HCT116 (cell line): Measurements from ENCODE around the gene TRPM5. TPM values are rescaled to one million over a fixed set of nuclear protein-coding genes. Genes with fewer than 3 reads are reported as not detected.

Source experiments
- ATAC-seq: fragments of 200-7000 bp; cut with Tn5 transposase; 2 replicates; pipeline ENCODE4 v1.9.1; 2020; ENCODE audit warnings: mild to moderate bottlenecking, moderate library complexity
- BruUV-seq: library from RNA; stranded (reverse); fragments of 400-500 nt; replicated peaks from 2 replicates; lab custom pipeline; 2021; lab: Mats Ljungman, UMichigan
- CTCF ChIA-PET: fragments of 300-600 bp; sonication (Branson Sonifier 250); formaldehyde crosslinking; loops from one replicate; lab custom pipeline; 2021; ENCODE audit warnings: antibody characterized with exemption; lab: Charles Lee
- POLR2A ChIA-PET: fragments of 300-600, 350-600 bp; sonication (Branson Sonifier 250); formaldehyde crosslinking; loops from one replicate; lab custom pipeline; 2021; ENCODE audit warnings: antibody characterized with exemption; lab: Charles Lee
- RAD21 ChIA-PET, 2 experiments: fragments of 300-600 bp; sonication (Branson Sonifier 250); formaldehyde crosslinking; loops; one replicate each; lab custom pipeline; 2023; ENCODE audit warnings: low total read pairs in 2 of 2; ENCODE audit not compliant: uncharacterized antibody in 2 of 2, unreplicated experiment in 2 of 2, low non-redundant PET in 1 of 2; lab: Charles Lee
- DNase-seq: peaks from one replicate; pipeline ENCODE4 v3.0.0-alpha.2; 2010; ENCODE audit warnings: low read depth, low spot score
- H2AFZ ChIP-seq: fragments of 200-600 bp; shearing (Covaris generic), sonication (generic); 2 replicates; pipeline ENCODE4 v1.6.1; 2017; ENCODE audit warnings: low read depth, mixed run types, mixed read lengths, antibody characterized with exemption, low read length; ENCODE audit not compliant: poor library complexity, severe bottlenecking
- H3K27ac ChIP-seq: 2 replicates; pipeline ENCODE4 v1.5.1; 2012; ENCODE audit warnings: low read depth, low read length
- H3K27me3 ChIP-seq: fragments of 200-600 bp; sonication (generic); 2 replicates; pipeline ENCODE4 v1.6.1; 2016; ENCODE audit warnings: mixed run types, low read length, mixed read lengths; ENCODE audit not compliant: insufficient read depth
- H3K36me3 ChIP-seq, 2 experiments: fragments of 200-500 bp in 1 of 2; fragments of 200-600 bp in 1 of 2; sonication (Bioruptor generic) in 1 of 2; sonication (generic) in 1 of 2; 2 replicates each; pipeline versions ENCODE4 v1.5.1 to v1.6.1; 2014 to 2016; ENCODE audit warnings: low read length in 2 of 2, inconsistent platforms in 1 of 2, mixed read lengths in 1 of 2, mixed run types in 1 of 2; ENCODE audit not compliant: insufficient read depth in 2 of 2, control insufficient read depth in 1 of 2
- H3K4me1 ChIP-seq, 2 experiments: fragments of 200-600 bp in 1 of 2; sonication (generic) in 1 of 2; 2 replicates each; pipeline versions ENCODE4 v1.5.1 to v1.6.1; 2012 to 2017; ENCODE audit warnings: low read length in 2 of 2, inconsistent platforms in 1 of 2, mild to moderate bottlenecking in 1 of 2, mixed read lengths in 1 of 2, mixed run types in 1 of 2, moderate library complexity in 1 of 2; ENCODE audit not compliant: insufficient read depth in 2 of 2, control insufficient read depth in 1 of 2
- H3K4me2 ChIP-seq: fragments of 200-600 bp; sonication (generic); 2 replicates; pipeline ENCODE4 v1.6.1; 2017; ENCODE audit warnings: mixed run types, low read length, mixed read lengths
- H3K4me3 ChIP-seq, 2 experiments: fragments of 200-600 bp in 1 of 2; sonication (generic) in 1 of 2; replicated peaks in 1 of 2; 2 replicates each; pipeline ENCODE4 v1.5.1; 2011 to 2016; ENCODE audit warnings: low read length in 2 of 2, control low read depth in 1 of 2, low read depth in 1 of 2, mild to moderate bottlenecking in 1 of 2, mixed read lengths in 1 of 2, mixed run types in 1 of 2
- H3K79me2 ChIP-seq: fragments of 200-600 bp; sonication (generic); 2 replicates; pipeline ENCODE4 v1.6.1; 2017; ENCODE audit warnings: mild to moderate bottlenecking, mixed run types, low read length, moderate library complexity, mixed read lengths; ENCODE audit not compliant: insufficient read depth
- H3K9ac ChIP-seq: fragments of 200-600 bp; sonication (generic); 2 replicates; pipeline ENCODE4 v1.6.1; 2016; ENCODE audit warnings: low read length, mixed read lengths
- H3K9me2 ChIP-seq: fragments of 200-600 bp; sonication (generic), shearing (Covaris generic); 2 replicates; pipeline ENCODE4 v1.6.1; 2017; ENCODE audit warnings: mixed run types, mild to moderate bottlenecking, moderate library complexity; ENCODE audit not compliant: insufficient read depth
- H3K9me3 ChIP-seq, 2 experiments: fragments of 200-500 bp in 1 of 2; fragments of 200-600 bp in 1 of 2; sonication (Bioruptor generic) in 1 of 2; sonication (generic) in 1 of 2; 2 replicates each; pipeline ENCODE4 v1.6.1; 2014 to 2017; ENCODE audit warnings: low read length in 2 of 2, mixed read lengths in 2 of 2, inconsistent platforms in 1 of 2, low read depth in 1 of 2, mild to moderate bottlenecking in 1 of 2, mixed run types in 1 of 2, moderate library complexity in 1 of 2; ENCODE audit not compliant: control insufficient read depth in 1 of 2, insufficient read depth in 1 of 2
- H4K20me1 ChIP-seq: fragments of 200-600 bp; sonication (generic), shearing (Covaris generic); 2 replicates; pipeline ENCODE4 v1.6.1; 2017; ENCODE audit warnings: mixed run types, mild to moderate bottlenecking, moderate library complexity; ENCODE audit not compliant: insufficient read depth
- CBX3 ChIP-seq: IDR thresholded peaks from 2 replicates; pipeline ENCODE4 v1.6.1; 2012; ENCODE audit warnings: low read depth
- CEBPB ChIP-seq: IDR thresholded peaks from 2 replicates; pipeline ENCODE4 v1.6.1; 2012; ENCODE audit warnings: low read depth
- CTCF ChIP-seq, 3 experiments: fragments of 200-600 bp in 1 of 3; sonication (generic) in 1 of 3; IDR thresholded peaks in 2 of 3; conservative IDR thresholded peaks in 1 of 3; 2 replicates each; pipeline ENCODE4 v1.5.1; 2012 to 2017; ENCODE audit warnings: low read depth in 2 of 3, low read length in 2 of 3, antibody characterized with exemption in 1 of 3, borderline replicate concordance in 1 of 3, control low read depth in 1 of 3, mild to moderate bottlenecking in 1 of 3, mixed read lengths in 1 of 3, mixed run types in 1 of 3, moderate library complexity in 1 of 3; ENCODE audit not compliant: insufficient read depth in 1 of 3
- EZH2 ChIP-seq: fragments of 200-600 bp; sonication (generic); IDR thresholded peaks from 2 replicates; pipeline ENCODE4 v1.6.1; 2017; ENCODE audit warnings: antibody characterized with exemption, mixed run types
- POLR2AphosphoS5 ChIP-seq: IDR thresholded peaks from 2 replicates; pipeline ENCODE4 v1.6.1; 2011; ENCODE audit warnings: mild to moderate bottlenecking, low read depth, low read length, moderate library complexity
- SP1 ChIP-seq: IDR thresholded peaks from 2 replicates; pipeline ENCODE4 v1.6.1; 2012; ENCODE audit warnings: low read depth
- TCF7L2 ChIP-seq: IDR thresholded peaks from 2 replicates; pipeline ENCODE4 v1.7.0; 2011; ENCODE audit warnings: borderline replicate concordance, inconsistent platforms; ENCODE audit not compliant: insufficient read depth, insufficient read length; ENCODE audit errors: extremely low read depth
- YY1 ChIP-seq: IDR thresholded peaks from 2 replicates; pipeline ENCODE4 v1.6.1; 2011; ENCODE audit warnings: low read length, low read depth, moderate library complexity, mild to moderate bottlenecking; ENCODE audit not compliant: insufficient replicate concordance; ENCODE audit errors: extremely low read depth
- ZNF274 ChIP-seq: fragments of 200-500 bp; sonication (Bioruptor generic); IDR thresholded peaks from 2 replicates; pipeline ENCODE4 v1.6.1; 2014; ENCODE audit warnings: mild to moderate bottlenecking, low read depth, low read length, inconsistent platforms
- intact Hi-C: fragments of 100-400 bp; cut with micrococcal nuclease; formaldehyde crosslinking; loops from 2 replicates; pipeline ENCODE4 v1.10.0; 2022
- total RNA-seq: library from RNA; stranded (reverse); gene quantifications from one replicate; pipeline ENCODE4 v1.2.1, GENCODE V29; 2021; ENCODE audit not compliant: unreplicated experiment

TRPM5 gene
- total RNA-seq, 1 experiment from 2014 or later = 0.07 TPM

GRCh38 chr11:2461956-2462542 lies 17.7 kb upstream of the TRPM5 start:
- DNase-seq = no peak
- H2AFZ ChIP-seq = no peak overlapping the region
- H3K4me1 ChIP-seq = peaks cover 18 to 27% of the 10 kb centered on the region in 2 experiments
- intact Hi-C loops = no loop called here
- no peaks in the 10 kb centered on the region for H3K36me3 ChIP-seq
- H3K4me3 ChIP-seq = no peak overlapping the region
- no peak overlapping the region for H3K27ac ChIP-seq
- CTCF ChIA-PET = no interaction called here
- H3K4me2 ChIP-seq = peak overlapping the region; percentile 78; the same call in 1 of the 2 replicates
- no peak for TF ChIP-seq CTCF (IDR thresholded peaks at IDR 0.05 in 2 of 3, conservative IDR thresholded peaks at IDR 0.05 in 1 of 3; ENCODE audit: borderline replicate concordance in 1 of 3, insufficient read depth in 1 of 3, low read depth in 2 of 3, low read length in 2 of 3)
- TF ChIP-seq POLR2AphosphoS5 = no peak
- no peak for TF ChIP-seq TCF7L2
- TF ChIP-seq CEBPB = no peak
- TF ChIP-seq ZNF274 = no peak
- no peak for TF ChIP-seq SP1
- TF ChIP-seq YY1 = no peak
- TF ChIP-seq CBX3 = no peak
- TF ChIP-seq EZH2 = no peak
- TF ChIP-seq, all 23 proteins: peak for 0
- no peaks in the 10 kb centered on the region for H4K20me1 ChIP-seq
- ChIA-PET RAD21 (no interaction called here), POLR2A (no interaction called here)
- no peak for ATAC-seq
- no peaks in the 10 kb centered on the region for H3K9me3 ChIP-seq
- no TSS peak for BruUV-seq
- no peaks in the 10 kb centered on the region for H3K9me2 ChIP-seq
- H3K27me3 ChIP-seq = no peaks in the 10 kb centered on the region
- no peaks in the 10 kb centered on the region for H3K79me2 ChIP-seq
- no peak overlapping the region for H3K9ac ChIP-seq
